K562 (cell line): ENCODE measurements around the gene KCNK10. TPM values are rescaled to one million over a fixed set of nuclear protein-coding genes. Genes with fewer than 3 reads are reported as not detected.

Source experiments
- ATAC-seq: fragments of 200-7000 bp; cut with Tn5 transposase; 3 replicates; pipeline ENCODE4 v1.9.1; 2020; ENCODE audit warnings: moderate library complexity
- Bru-seq: library from RNA; stranded (reverse); fragments of 400-500 nt; gene quantifications from one replicate; lab custom pipeline; 2021; lab: Mats Ljungman, UMichigan
- BruChase-seq, 2 experiments: library from RNA; stranded (reverse); fragments of 400-500 nt; gene quantifications; one replicate each; lab custom pipeline; 2021; lab: Mats Ljungman, UMichigan
- BruUV-seq: library from RNA; stranded (reverse); fragments of 400-500 nt; replicated peaks from 2 replicates; lab custom pipeline; 2021; lab: Mats Ljungman, UMichigan
- CTCF ChIA-PET: fragments of 300-600 bp; formaldehyde crosslinking; extraction: SDS; loops from one replicate; lab custom pipeline; 2021; ENCODE audit warnings: low intra/inter-chr PET ratio; lab: Yijun Ruan, JAX
- POLR2A ChIA-PET: fragments of 300-600, 350-650 bp; sonication (Branson Sonifier 250); formaldehyde crosslinking; extraction: SDS; loops from one replicate; lab custom pipeline; 2021; ENCODE audit warnings: antibody characterized with exemption, inconsistent platforms; lab: Yijun Ruan, JAX
- DNase-seq, 4 experiments: peaks; one replicate each; pipeline versions ENCODE4 v3.0.0 to v3.0.0-alpha.2; 2011 to 2018; ENCODE audit warnings: low spot score in 3 of 4, mixed read lengths in 3 of 4; ENCODE audit errors: extremely low read depth in 1 of 4
- FAIRE-seq: peaks from 2 replicates; lab custom pipeline; 2011; peaks lifted over from hg19 to GRCh38; lab: Jason Lieb, UNC
- H2AFZ ChIP-seq: 2 replicates; pipeline ENCODE4 v1.6.0; 2011; ENCODE audit warnings: low read depth, low read length, control low read depth, inconsistent platforms
- H3K27ac ChIP-seq: fragments of 200-600 bp; 3 replicates; pipeline ENCODE4 v1.8.0; 2011; ENCODE audit warnings: low read depth, mild to moderate bottlenecking, control low read depth, inconsistent platforms, low read length, moderate library complexity, mixed read lengths; ENCODE audit errors: extremely low read depth
- H3K27me3 ChIP-seq, 2 experiments: fragments of 300-600 bp in 1 of 2; 2 replicates in 1 of 2; 3 replicates in 1 of 2; pipeline versions ENCODE4 v1.6.0 to v1.8.0; 2011; ENCODE audit warnings: inconsistent platforms in 2 of 2, low read length in 2 of 2, mild to moderate bottlenecking in 1 of 2, mixed read lengths in 1 of 2, moderate library complexity in 1 of 2; ENCODE audit not compliant: control insufficient read depth in 2 of 2, insufficient read depth in 2 of 2
- H3K36me3 ChIP-seq: fragments of 300-600 bp; 3 replicates; pipeline ENCODE4 v1.8.0; 2011; ENCODE audit warnings: mild to moderate bottlenecking, low read length, inconsistent platforms; ENCODE audit not compliant: control insufficient read depth, insufficient read depth
- H3K4me1 ChIP-seq, 2 experiments: fragments of 200-600 bp in 1 of 2; replicated peaks in 1 of 2; 2 replicates in 1 of 2; 3 replicates in 1 of 2; pipeline versions ENCODE4 v1.5.1 to v1.8.0; 2011; ENCODE audit warnings: inconsistent platforms in 2 of 2, low read length in 2 of 2, mild to moderate bottlenecking in 1 of 2, mixed read lengths in 1 of 2, moderate library complexity in 1 of 2; ENCODE audit not compliant: control insufficient read depth in 2 of 2, insufficient read depth in 2 of 2
- H3K4me2 ChIP-seq: 2 replicates; pipeline ENCODE4 v1.6.1; 2011; ENCODE audit warnings: low read length, control low read depth, inconsistent platforms, mixed read lengths; ENCODE audit not compliant: insufficient read depth
- H3K4me3 ChIP-seq: fragments of 200-600 bp; sonication (generic), shearing (Covaris generic); 2 replicates; pipeline ENCODE4 v1.5.1; 2016; ENCODE audit warnings: control low read depth, inconsistent platforms
- H3K79me2 ChIP-seq: fragments of 200-600 bp; 3 replicates; pipeline ENCODE4 v1.8.0; 2011; ENCODE audit warnings: low read length, inconsistent platforms; ENCODE audit not compliant: control insufficient read depth, insufficient read depth
- H3K9ac ChIP-seq, 2 experiments: 2 replicates each; pipeline versions ENCODE4 v1.6.0 to v1.6.1; 2011; ENCODE audit warnings: low read depth in 2 of 2, low read length in 2 of 2, control low read depth in 1 of 2, inconsistent platforms in 1 of 2, mild to moderate bottlenecking in 1 of 2, mixed read lengths in 1 of 2; ENCODE audit not compliant: insufficient read depth in 1 of 2
- H3K9me1 ChIP-seq: one replicate; pipeline ENCODE4 v1.6.0; 2011; ENCODE audit warnings: inconsistent platforms, mild to moderate bottlenecking, low read length, moderate library complexity; ENCODE audit not compliant: control insufficient read depth, insufficient read depth
- H3K9me3 ChIP-seq: replicated peaks from 2 replicates; pipeline ENCODE4 v1.5.1; 2011; ENCODE audit warnings: low read depth, low read length, inconsistent platforms; ENCODE audit not compliant: control insufficient read depth, insufficient read depth
- H4K20me1 ChIP-seq: replicated peaks from 2 replicates; pipeline ENCODE4 v1.6.1; 2011; ENCODE audit warnings: low read length, inconsistent platforms, mixed read lengths; ENCODE audit not compliant: control insufficient read depth, insufficient read depth
- BHLHE40 ChIP-seq: IDR thresholded peaks from 2 replicates; pipeline ENCODE4 v1.6.1; 2011; ENCODE audit warnings: low read length, improper control_type of control experiment
- GABPB2 ChIP-seq: fragments of 250-450 bp; sonication (Bioruptor Pico); conservative IDR thresholded peaks from 2 replicates; pipeline ENCODE4 v1.5.1; 2021; ENCODE audit warnings: mild to moderate bottlenecking
- HBP1 ChIP-seq: fragments of 450-650 bp; formaldehyde crosslinking; IDR thresholded peaks from 2 replicates; pipeline ENCODE4 v1.4.0; 2022; ENCODE audit warnings: missing genetic modification characterization
- JUN ChIP-seq, 2 experiments: sonication (generic) in 1 of 2; formaldehyde crosslinking in 1 of 2; IDR thresholded peaks; 2 replicates each; pipeline versions ENCODE4 v1.6.1 to v1.8.0; 2012 to 2022; ENCODE audit warnings: borderline replicate concordance in 2 of 2, mild to moderate bottlenecking in 2 of 2, improper control_type of control experiment in 1 of 2, low read depth in 1 of 2, low read length in 1 of 2, missing genetic modification reagents in 1 of 2
- MAFG ChIP-seq: fragments of 450-650 bp; conservative IDR thresholded peaks from 2 replicates; pipeline ENCODE4 v1.6.1; 2016; ENCODE audit warnings: missing genetic modification characterization, missing compliant biosample characterization
- MIER1 ChIP-seq: fragments of 450-650 bp; IDR thresholded peaks from 2 replicates; pipeline ENCODE4 v1.6.1; 2016; ENCODE audit warnings: antibody characterized with exemption, mild to moderate bottlenecking, low read depth
- NR1H2 ChIP-seq: sonication (generic); formaldehyde crosslinking; IDR thresholded peaks from 2 replicates; pipeline ENCODE4 v1.4.0; 2020; ENCODE audit warnings: mild to moderate bottlenecking, missing genetic modification reagents
- PPARD ChIP-seq: fragments of 250-450 bp; sonication (Bioruptor Pico); IDR thresholded peaks from 2 replicates; pipeline ENCODE4 v1.8.0; 2022; ENCODE audit warnings: inconsistent platforms, mild to moderate bottlenecking, moderate library complexity
- RBM25 ChIP-seq: fragments of 200-400 bp; formaldehyde crosslinking; IDR thresholded peaks from 2 replicates; pipeline ENCODE4 v1.6.1; 2018; ENCODE audit warnings: low read length, low read depth, moderate library complexity; ENCODE audit not compliant: severe bottlenecking
- ZNF280A ChIP-seq: fragments of 450-650 bp; IDR thresholded peaks from 2 replicates; pipeline ENCODE4 v1.6.1; 2018; ENCODE audit warnings: mild to moderate bottlenecking, low read depth; ENCODE audit not compliant: partially characterized antibody
- ZSCAN29 ChIP-seq: fragments of 450-650 bp; IDR thresholded peaks from 2 replicates; pipeline ENCODE4 v1.6.1; 2017
- WGBS: fragments of 100-300 bp; shearing (Covaris generic); methylation state at CpG from one replicate; pipeline ENCODE4 v1.1.6; 2016; ENCODE audit warnings: low coverage, mixed read lengths; ENCODE audit not compliant: insufficient coverage; ENCODE audit errors: missing lambda C conversion rate; 5-methylcytosine and 5-hydroxymethylcytosine counted together
- in situ Hi-C: fragments of 300-500 bp; cut with MboI; formaldehyde crosslinking; loops from 4 replicates; pipeline ENCODE4 v1.15.0; 2018; ENCODE audit warnings: inconsistent platforms, mixed read lengths
- intact Hi-C: fragments of 100-400 bp; cut with micrococcal nuclease; formaldehyde crosslinking; loops from 2 replicates; pipeline ENCODE4 v1.14.2; 2022
- long read RNA-seq, 3 experiments: library from polyadenylated mRNA in 2 of 3; library from RNA in 1 of 3; unstranded in 2 of 3; stranded (forward) in 1 of 3; transcript quantifications; one replicate each; pipeline ENCODE4 v2.0.0, GENCODE V29; 2019 to 2022
- polyA minus RNA-seq, 3 experiments: library from RNA; depleted of rRNA, polyadenylated mRNA; stranded (reverse); fragments of >200 nt; gene quantifications; 2 replicates each; pipeline ENCODE4 v1.2.3, GENCODE V29; 2011
- polyA plus RNA-seq, 8 experiments: library from polyadenylated mRNA; depleted of rRNA in 4 of 8; stranded (reverse) in 5 of 8; unstranded in 3 of 8; fragments of >200 nt; fragmentation: Nextera tagmentation in 2 of 8; fragmentation: Illumina TruSeq in 1 of 8; extraction: Ambion mirVana in 2 of 8; extraction: Trizol in 1 of 8; gene quantifications; 2 replicates each; pipeline versions ENCODE4 v1.2.1 to v1.2.3, GENCODE V29; 2011 to 2014; ENCODE audit warnings: inconsistent platforms in 1 of 8, missing spikeins in 1 of 8
- total RNA-seq, 7 experiments: library from RNA; depleted of rRNA in 6 of 7; stranded (reverse); fragments of >200 nt in 6 of 7; fragmentation: Illumina TruSeq in 2 of 7; extraction: Trizol in 2 of 7; gene quantifications; 2 replicates each; pipeline versions ENCODE4 v1.2.1 to v1.2.3, GENCODE V29; 2011 to 2021; ENCODE audit warnings: low replicate concordance in 1 of 7
- TF ChIP-seq, protein P1 (sequence below): fragments of 450-650 bp; formaldehyde crosslinking; IDR thresholded peaks from 2 replicates; pipeline ENCODE4 v1.4.0; 2022; ENCODE audit warnings: mild to moderate bottlenecking, moderate library complexity

Gene KCNK10, protein sequence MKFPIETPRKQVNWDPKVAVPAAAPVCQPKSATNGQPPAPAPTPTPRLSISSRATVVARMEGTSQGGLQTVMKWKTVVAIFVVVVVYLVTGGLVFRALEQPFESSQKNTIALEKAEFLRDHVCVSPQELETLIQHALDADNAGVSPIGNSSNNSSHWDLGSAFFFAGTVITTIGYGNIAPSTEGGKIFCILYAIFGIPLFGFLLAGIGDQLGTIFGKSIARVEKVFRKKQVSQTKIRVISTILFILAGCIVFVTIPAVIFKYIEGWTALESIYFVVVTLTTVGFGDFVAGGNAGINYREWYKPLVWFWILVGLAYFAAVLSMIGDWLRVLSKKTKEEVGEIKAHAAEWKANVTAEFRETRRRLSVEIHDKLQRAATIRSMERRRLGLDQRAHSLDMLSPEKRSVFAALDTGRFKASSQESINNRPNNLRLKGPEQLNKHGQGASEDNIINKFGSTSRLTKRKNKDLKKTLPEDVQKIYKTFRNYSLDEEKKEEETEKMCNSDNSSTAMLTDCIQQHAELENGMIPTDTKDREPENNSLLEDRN
- not detected in 2 replicates for total RNA-seq (2011; cell fraction: chromatin; rRNA removed; ENCODE audit: low replicate concordance)
- total RNA-seq (2011; cell fraction: nucleolus; rRNA removed) = not detected in 2 replicates
- not detected in 2 replicates for total RNA-seq (2011; cell fraction: nucleoplasm; rRNA removed)
- not detected in 2 replicates for total RNA-seq (2014; rRNA removed)
- total RNA-seq (2014; rRNA removed; fragmentation: Illumina TruSeq; extraction: Trizol) = not detected in 2 replicates
- not detected in 2 replicates for total RNA-seq (2015; rRNA removed; fragmentation: Illumina TruSeq; extraction: Trizol)
- not detected in 2 replicates for total RNA-seq (2021)
- polyA plus RNA-seq (2011; rRNA removed) = not detected in 2 replicates
- not detected in 2 replicates for polyA plus RNA-seq (2011; cell fraction: cytosol; rRNA removed)
- polyA plus RNA-seq (2011; cell fraction: nucleus; rRNA removed) = not detected in 2 replicates
- not detected in 2 replicates for polyA plus RNA-seq (2012)
- polyA plus RNA-seq (2014; fragmentation: Illumina TruSeq; extraction: Trizol) = not detected in 2 replicates
- not detected for polyA plus RNA-seq (2014; fragmentation: Nextera tagmentation; extraction: Ambion mirVana)
- polyA plus RNA-seq (2014; rRNA removed) = not detected in 2 replicates
- not detected in 2 replicates for polyA minus RNA-seq (2011; rRNA and poly(A)+ RNA removed)
- polyA minus RNA-seq (2011; cell fraction: cytosol; rRNA and poly(A)+ RNA removed) = not detected in 2 replicates
- polyA minus RNA-seq (2011; cell fraction: nucleus; rRNA and poly(A)+ RNA removed) = not detected in 2 replicates
- Bru-seq, nascent RNA = not detected
- not detected for BruChase-seq, experiment 1, labeled RNA remaining after a 2-hour chase
- BruChase-seq, experiment 2, labeled RNA remaining after a 6-hour chase = percentile 2 among the genes with signal in this experiment
- long read RNA-seq, experiment 1 = 0 reads
- long read RNA-seq, experiment 2 = 0 reads
- long read RNA-seq, experiment 3 = 0 reads

DNA sequence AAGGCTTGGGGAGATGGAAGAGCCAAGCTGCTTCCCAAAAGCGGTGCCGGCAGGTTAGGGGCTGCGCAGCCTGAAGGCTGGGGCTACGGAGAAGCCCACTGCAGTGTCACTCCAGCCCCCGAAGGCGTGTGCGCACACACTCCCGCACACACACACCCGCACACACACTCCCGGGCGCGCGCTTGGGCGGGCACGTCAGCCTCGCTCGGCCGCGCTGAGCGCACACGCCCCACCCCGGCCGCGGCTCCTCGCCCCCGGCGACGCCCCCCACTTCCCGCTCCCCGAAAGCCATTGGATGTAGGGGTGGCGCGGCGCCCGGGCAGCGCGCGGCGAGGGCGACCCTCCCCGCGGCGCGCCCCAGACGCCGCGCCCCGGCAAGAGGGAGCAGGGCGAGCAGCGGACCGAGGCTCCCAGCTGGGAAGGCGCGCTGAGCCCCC, at the start of gene KCNK10:
Gene KCNK10 (minus strand): TSS at position 184 of the 437 bp plus-strand sequence. CDS start 471 bp downstream, outside the sequence.
- Histone ChIP-seq H4K20me1 (no peaks in the 10 kb centered on the region), H3K4me2 (no peak within 1 kb of the TSS), H3K9ac (no peak within 1 kb of the TSS), H2AFZ (no peak within 1 kb of the TSS), H3K27ac (no peak within 1 kb of the TSS), H3K9me3 (no peaks in the 10 kb centered on the region), H3K36me3 (no peaks in the 10 kb centered on the region)
- no peak for FAIRE-seq
- TF ChIP-seq RBM25 (no peak), NR1H2 (CRISPR knock-in tag) (no peak), MAFG (tag) (no peak), JUN (IDR thresholded peaks at IDR 0.05; ENCODE audit: borderline replicate concordance, low read depth, low read length) (no peak), JUN (CRISPR knock-in tag; IDR thresholded peaks at IDR 0.05; ENCODE audit: borderline replicate concordance) (no peak), ZNF280A (no peak), PPARD (no peak), ZSCAN29 (no peak), GABPB2 (CRISPR knock-in tag) (no peak), BHLHE40 (no peak), HBP1 (CRISPR knock-in tag) (no peak), MIER1 (no peak)
- TF ChIP-seq, protein P1, sequence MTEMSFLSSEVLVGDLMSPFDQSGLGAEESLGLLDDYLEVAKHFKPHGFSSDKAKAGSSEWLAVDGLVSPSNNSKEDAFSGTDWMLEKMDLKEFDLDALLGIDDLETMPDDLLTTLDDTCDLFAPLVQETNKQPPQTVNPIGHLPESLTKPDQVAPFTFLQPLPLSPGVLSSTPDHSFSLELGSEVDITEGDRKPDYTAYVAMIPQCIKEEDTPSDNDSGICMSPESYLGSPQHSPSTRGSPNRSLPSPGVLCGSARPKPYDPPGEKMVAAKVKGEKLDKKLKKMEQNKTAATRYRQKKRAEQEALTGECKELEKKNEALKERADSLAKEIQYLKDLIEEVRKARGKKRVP (CRISPR knock-in tag) = no peak
- TF ChIP-seq, all 486 proteins: peak for 0
- ChIA-PET POLR2A (no interaction called here), CTCF (no interaction called here)
- no peaks in the 10 kb centered on the region; a peak in 1 of 5 replicates for H3K4me1 ChIP-seq
- intact Hi-C loops (no loop called here), in situ Hi-C loops (no loop called here)
- no peak for DNase-seq
- no peak for ATAC-seq
- H3K79me2 ChIP-seq = no peaks in the 10 kb centered on the region
- H3K4me3 ChIP-seq = no peak within 1 kb of the TSS
- WGBS = 5% methylated on average over 7 of the region's 52 CpGs
- BruUV-seq = no TSS peak
- H3K9me1 ChIP-seq = no peaks in the 10 kb centered on the region
- peaks cover 3 to 27% of the 10 kb centered on the region in 2 experiments; a peak in 3 of 5 replicates for H3K27me3 ChIP-seq
